HCT116 (cell line): ENCODE measurements around the gene MYRFL. TPM values are rescaled to one million over a fixed set of nuclear protein-coding genes. Genes with fewer than 3 reads are reported as not detected.

Source experiments
- ATAC-seq: fragments of 200-7000 bp; cut with Tn5 transposase; 2 replicates; pipeline ENCODE4 v1.9.1; 2020; ENCODE audit warnings: mild to moderate bottlenecking, moderate library complexity
- BruUV-seq: library from RNA; stranded (reverse); fragments of 400-500 nt; replicated peaks from 2 replicates; lab custom pipeline; 2021; lab: Mats Ljungman, UMichigan
- CTCF ChIA-PET: fragments of 300-600 bp; sonication (Branson Sonifier 250); formaldehyde crosslinking; loops from one replicate; lab custom pipeline; 2021; ENCODE audit warnings: antibody characterized with exemption; lab: Charles Lee
- POLR2A ChIA-PET: fragments of 300-600, 350-600 bp; sonication (Branson Sonifier 250); formaldehyde crosslinking; loops from one replicate; lab custom pipeline; 2021; ENCODE audit warnings: antibody characterized with exemption; lab: Charles Lee
- RAD21 ChIA-PET, 2 experiments: fragments of 300-600 bp; sonication (Branson Sonifier 250); formaldehyde crosslinking; loops; one replicate each; lab custom pipeline; 2023; ENCODE audit warnings: low total read pairs in 2 of 2; ENCODE audit not compliant: uncharacterized antibody in 2 of 2, unreplicated experiment in 2 of 2, low non-redundant PET in 1 of 2; lab: Charles Lee
- DNase-seq: peaks from one replicate; pipeline ENCODE4 v3.0.0-alpha.2; 2010; ENCODE audit warnings: low read depth, low spot score
- H2AFZ ChIP-seq: fragments of 200-600 bp; shearing (Covaris generic), sonication (generic); 2 replicates; pipeline ENCODE4 v1.6.1; 2017; ENCODE audit warnings: low read depth, mixed run types, mixed read lengths, antibody characterized with exemption, low read length; ENCODE audit not compliant: poor library complexity, severe bottlenecking
- H3K27ac ChIP-seq: 2 replicates; pipeline ENCODE4 v1.5.1; 2012; ENCODE audit warnings: low read depth, low read length
- H3K27me3 ChIP-seq: fragments of 200-600 bp; sonication (generic); 2 replicates; pipeline ENCODE4 v1.6.1; 2016; ENCODE audit warnings: mixed run types, low read length, mixed read lengths; ENCODE audit not compliant: insufficient read depth
- H3K36me3 ChIP-seq, 2 experiments: fragments of 200-500 bp in 1 of 2; fragments of 200-600 bp in 1 of 2; sonication (Bioruptor generic) in 1 of 2; sonication (generic) in 1 of 2; 2 replicates each; pipeline versions ENCODE4 v1.5.1 to v1.6.1; 2014 to 2016; ENCODE audit warnings: low read length in 2 of 2, inconsistent platforms in 1 of 2, mixed read lengths in 1 of 2, mixed run types in 1 of 2; ENCODE audit not compliant: insufficient read depth in 2 of 2, control insufficient read depth in 1 of 2
- H3K4me1 ChIP-seq, 2 experiments: fragments of 200-600 bp in 1 of 2; sonication (generic) in 1 of 2; 2 replicates each; pipeline versions ENCODE4 v1.5.1 to v1.6.1; 2012 to 2017; ENCODE audit warnings: low read length in 2 of 2, inconsistent platforms in 1 of 2, mild to moderate bottlenecking in 1 of 2, mixed read lengths in 1 of 2, mixed run types in 1 of 2, moderate library complexity in 1 of 2; ENCODE audit not compliant: insufficient read depth in 2 of 2, control insufficient read depth in 1 of 2
- H3K4me2 ChIP-seq: fragments of 200-600 bp; sonication (generic); 2 replicates; pipeline ENCODE4 v1.6.1; 2017; ENCODE audit warnings: mixed run types, low read length, mixed read lengths
- H3K4me3 ChIP-seq, 2 experiments: fragments of 200-600 bp in 1 of 2; sonication (generic) in 1 of 2; replicated peaks in 1 of 2; 2 replicates each; pipeline ENCODE4 v1.5.1; 2011 to 2016; ENCODE audit warnings: low read length in 2 of 2, control low read depth in 1 of 2, low read depth in 1 of 2, mild to moderate bottlenecking in 1 of 2, mixed read lengths in 1 of 2, mixed run types in 1 of 2
- H3K79me2 ChIP-seq: fragments of 200-600 bp; sonication (generic); 2 replicates; pipeline ENCODE4 v1.6.1; 2017; ENCODE audit warnings: mild to moderate bottlenecking, mixed run types, low read length, moderate library complexity, mixed read lengths; ENCODE audit not compliant: insufficient read depth
- H3K9ac ChIP-seq: fragments of 200-600 bp; sonication (generic); 2 replicates; pipeline ENCODE4 v1.6.1; 2016; ENCODE audit warnings: low read length, mixed read lengths
- H3K9me2 ChIP-seq: fragments of 200-600 bp; sonication (generic), shearing (Covaris generic); 2 replicates; pipeline ENCODE4 v1.6.1; 2017; ENCODE audit warnings: mixed run types, mild to moderate bottlenecking, moderate library complexity; ENCODE audit not compliant: insufficient read depth
- H3K9me3 ChIP-seq, 2 experiments: fragments of 200-500 bp in 1 of 2; fragments of 200-600 bp in 1 of 2; sonication (Bioruptor generic) in 1 of 2; sonication (generic) in 1 of 2; 2 replicates each; pipeline ENCODE4 v1.6.1; 2014 to 2017; ENCODE audit warnings: low read length in 2 of 2, mixed read lengths in 2 of 2, inconsistent platforms in 1 of 2, low read depth in 1 of 2, mild to moderate bottlenecking in 1 of 2, mixed run types in 1 of 2, moderate library complexity in 1 of 2; ENCODE audit not compliant: control insufficient read depth in 1 of 2, insufficient read depth in 1 of 2
- H4K20me1 ChIP-seq: fragments of 200-600 bp; sonication (generic), shearing (Covaris generic); 2 replicates; pipeline ENCODE4 v1.6.1; 2017; ENCODE audit warnings: mixed run types, mild to moderate bottlenecking, moderate library complexity; ENCODE audit not compliant: insufficient read depth
- CBX3 ChIP-seq: IDR thresholded peaks from 2 replicates; pipeline ENCODE4 v1.6.1; 2012; ENCODE audit warnings: low read depth
- CEBPB ChIP-seq: IDR thresholded peaks from 2 replicates; pipeline ENCODE4 v1.6.1; 2012; ENCODE audit warnings: low read depth
- EGR1 ChIP-seq: IDR thresholded peaks from 2 replicates; pipeline ENCODE4 v1.6.1; 2012; ENCODE audit warnings: low read depth
- EZH2 ChIP-seq: fragments of 200-600 bp; sonication (generic); IDR thresholded peaks from 2 replicates; pipeline ENCODE4 v1.6.1; 2017; ENCODE audit warnings: antibody characterized with exemption, mixed run types
- EZH2phosphoT487 ChIP-seq: fragments of 200-600 bp; IDR thresholded peaks from 2 replicates; pipeline ENCODE4 v1.6.1; 2018; ENCODE audit warnings: antibody characterized with exemption, borderline replicate concordance
- FOSL1 ChIP-seq: IDR thresholded peaks from 2 replicates; pipeline ENCODE4 v1.6.1; 2012; ENCODE audit warnings: low read depth
- JUND ChIP-seq: IDR thresholded peaks from 2 replicates; pipeline ENCODE4 v1.6.1; 2012
- POLR2A ChIP-seq: IDR thresholded peaks from 2 replicates; pipeline ENCODE4 v1.7.0; 2011; ENCODE audit warnings: borderline replicate concordance; ENCODE audit not compliant: insufficient read depth, insufficient read length; ENCODE audit errors: extremely low read depth
- POLR2AphosphoS5 ChIP-seq: IDR thresholded peaks from 2 replicates; pipeline ENCODE4 v1.6.1; 2011; ENCODE audit warnings: mild to moderate bottlenecking, low read depth, low read length, moderate library complexity
- RAD21 ChIP-seq: IDR thresholded peaks from 2 replicates; pipeline ENCODE4 v1.6.1; 2012; ENCODE audit warnings: low read depth, mild to moderate bottlenecking
- SP1 ChIP-seq: IDR thresholded peaks from 2 replicates; pipeline ENCODE4 v1.6.1; 2012; ENCODE audit warnings: low read depth
- SRF ChIP-seq: IDR thresholded peaks from 2 replicates; pipeline ENCODE4 v1.6.1; 2012; ENCODE audit warnings: low read depth
- TCF7L2 ChIP-seq: IDR thresholded peaks from 2 replicates; pipeline ENCODE4 v1.7.0; 2011; ENCODE audit warnings: borderline replicate concordance, inconsistent platforms; ENCODE audit not compliant: insufficient read depth, insufficient read length; ENCODE audit errors: extremely low read depth
- ZFX ChIP-seq: fragments of 450-650 bp; IDR thresholded peaks from 2 replicates; pipeline ENCODE4 v1.6.1; 2017
- ZNF274 ChIP-seq: fragments of 200-500 bp; sonication (Bioruptor generic); IDR thresholded peaks from 2 replicates; pipeline ENCODE4 v1.6.1; 2014; ENCODE audit warnings: mild to moderate bottlenecking, low read depth, low read length, inconsistent platforms
- intact Hi-C: fragments of 100-400 bp; cut with micrococcal nuclease; formaldehyde crosslinking; loops from 2 replicates; pipeline ENCODE4 v1.10.0; 2022
- total RNA-seq: library from RNA; stranded (reverse); gene quantifications from one replicate; pipeline ENCODE4 v1.2.1, GENCODE V29; 2021; ENCODE audit not compliant: unreplicated experiment
- TF ChIP-seq, protein P1 (sequence below): IDR thresholded peaks from 2 replicates; pipeline ENCODE4 v1.6.1; 2011; ENCODE audit warnings: mild to moderate bottlenecking, low read length, moderate library complexity; ENCODE audit not compliant: insufficient replicate concordance; ENCODE audit errors: extremely low read depth
- TF ChIP-seq, protein P2 (sequence below): IDR thresholded peaks from 2 replicates; pipeline ENCODE4 v1.6.1; 2012; ENCODE audit warnings: low read depth
- TF ChIP-seq, protein P3 (sequence below): IDR thresholded peaks from 2 replicates; pipeline ENCODE4 v1.6.1; 2012
- TF ChIP-seq, protein P4 (sequence below): IDR thresholded peaks from 2 replicates; pipeline ENCODE4 v1.6.1; 2012

MYRFL gene
- total RNA-seq, 1 experiment from 2014 or later, result 0.30 TPM

DNA sequence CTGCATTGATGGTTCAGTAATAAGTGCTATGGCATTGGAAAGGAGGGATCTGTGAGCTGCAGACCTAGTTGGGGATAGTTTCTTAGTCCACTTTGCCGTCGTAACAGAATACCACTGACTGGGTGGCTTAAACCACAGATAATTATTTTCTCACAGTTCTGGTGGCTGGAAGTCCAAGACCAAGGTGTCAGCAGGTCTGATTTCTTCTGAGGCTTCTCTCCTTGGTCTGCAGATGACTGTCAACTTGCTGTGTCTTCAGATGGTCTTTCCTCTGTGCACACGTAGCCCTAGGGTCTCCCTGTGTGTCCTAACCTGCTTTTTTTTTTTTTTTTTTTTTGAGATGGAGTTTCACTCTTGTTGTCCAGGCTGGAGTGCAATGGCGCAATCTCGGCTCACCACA is 126.1 kb downstream of the MYRFL start (continued):
- TF ChIP-seq CEBPB (no peak), RAD21 (no peak), EZH2 (no peak), SP1 (no peak), JUND (no peak), TCF7L2 (no peak)
- TF ChIP-seq, all 23 proteins: peak for 0

DNA sequence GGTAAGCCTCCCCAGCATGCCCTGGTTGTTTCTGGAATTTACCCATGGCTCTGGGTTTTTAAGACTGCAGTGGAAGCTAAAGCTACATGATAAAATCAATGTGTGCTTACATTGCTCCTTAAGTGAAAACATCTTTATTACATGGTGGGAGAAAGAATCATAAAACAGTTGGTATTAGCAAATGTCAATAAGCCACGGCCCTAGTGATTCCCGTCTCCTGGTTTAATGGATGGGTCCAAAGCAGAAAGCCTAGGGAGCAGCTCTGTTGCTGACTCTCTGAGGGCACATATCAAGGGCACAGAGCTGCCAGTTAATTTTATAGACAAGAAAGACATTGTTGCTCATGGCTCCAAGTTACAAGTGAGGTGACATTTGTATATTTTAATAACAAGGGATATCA is 127.9 kb downstream of the MYRFL start:
- Histone ChIP-seq H3K27me3 (no peaks in the 10 kb centered on the region), H4K20me1 (no peaks in the 10 kb centered on the region), H3K4me1 (no peaks in the 10 kb centered on the region), H2AFZ (no peak overlapping the region), H3K27ac (no peak overlapping the region), H3K4me2 (no peak overlapping the region), H3K9me2 (no peaks in the 10 kb centered on the region), H3K9ac (no peak overlapping the region), H3K36me3 (no peaks in the 10 kb centered on the region), H3K79me2 (no peaks in the 10 kb centered on the region), H3K9me3 (no peaks in the 10 kb centered on the region; a peak in 1 of 4 replicates), H3K4me3 (no peak overlapping the region)
- RAD21 ChIA-PET, result no interaction called here
- DNase-seq, result no peak
- intact Hi-C loops, result no loop called here
- ATAC-seq, result no peak
- no TSS peak for BruUV-seq
- POLR2A ChIA-PET, result no interaction called here
- no peak for TF ChIP-seq ZNF274
- TF ChIP-seq EZH2phosphoT487, result no peak
- TF ChIP-seq, protein P1, sequence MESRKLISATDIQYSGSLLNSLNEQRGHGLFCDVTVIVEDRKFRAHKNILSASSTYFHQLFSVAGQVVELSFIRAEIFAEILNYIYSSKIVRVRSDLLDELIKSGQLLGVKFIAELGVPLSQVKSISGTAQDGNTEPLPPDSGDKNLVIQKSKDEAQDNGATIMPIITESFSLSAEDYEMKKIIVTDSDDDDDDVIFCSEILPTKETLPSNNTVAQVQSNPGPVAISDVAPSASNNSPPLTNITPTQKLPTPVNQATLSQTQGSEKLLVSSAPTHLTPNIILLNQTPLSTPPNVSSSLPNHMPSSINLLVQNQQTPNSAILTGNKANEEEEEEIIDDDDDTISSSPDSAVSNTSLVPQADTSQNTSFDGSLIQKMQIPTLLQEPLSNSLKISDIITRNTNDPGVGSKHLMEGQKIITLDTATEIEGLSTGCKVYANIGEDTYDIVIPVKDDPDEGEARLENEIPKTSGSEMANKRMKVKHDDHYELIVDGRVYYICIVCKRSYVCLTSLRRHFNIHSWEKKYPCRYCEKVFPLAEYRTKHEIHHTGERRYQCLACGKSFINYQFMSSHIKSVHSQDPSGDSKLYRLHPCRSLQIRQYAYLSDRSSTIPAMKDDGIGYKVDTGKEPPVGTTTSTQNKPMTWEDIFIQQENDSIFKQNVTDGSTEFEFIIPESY, result no peak
- TF ChIP-seq TCF7L2, result no peak
- TF ChIP-seq ZFX, result no peak
- TF ChIP-seq CBX3, result no peak
- TF ChIP-seq, protein P2, sequence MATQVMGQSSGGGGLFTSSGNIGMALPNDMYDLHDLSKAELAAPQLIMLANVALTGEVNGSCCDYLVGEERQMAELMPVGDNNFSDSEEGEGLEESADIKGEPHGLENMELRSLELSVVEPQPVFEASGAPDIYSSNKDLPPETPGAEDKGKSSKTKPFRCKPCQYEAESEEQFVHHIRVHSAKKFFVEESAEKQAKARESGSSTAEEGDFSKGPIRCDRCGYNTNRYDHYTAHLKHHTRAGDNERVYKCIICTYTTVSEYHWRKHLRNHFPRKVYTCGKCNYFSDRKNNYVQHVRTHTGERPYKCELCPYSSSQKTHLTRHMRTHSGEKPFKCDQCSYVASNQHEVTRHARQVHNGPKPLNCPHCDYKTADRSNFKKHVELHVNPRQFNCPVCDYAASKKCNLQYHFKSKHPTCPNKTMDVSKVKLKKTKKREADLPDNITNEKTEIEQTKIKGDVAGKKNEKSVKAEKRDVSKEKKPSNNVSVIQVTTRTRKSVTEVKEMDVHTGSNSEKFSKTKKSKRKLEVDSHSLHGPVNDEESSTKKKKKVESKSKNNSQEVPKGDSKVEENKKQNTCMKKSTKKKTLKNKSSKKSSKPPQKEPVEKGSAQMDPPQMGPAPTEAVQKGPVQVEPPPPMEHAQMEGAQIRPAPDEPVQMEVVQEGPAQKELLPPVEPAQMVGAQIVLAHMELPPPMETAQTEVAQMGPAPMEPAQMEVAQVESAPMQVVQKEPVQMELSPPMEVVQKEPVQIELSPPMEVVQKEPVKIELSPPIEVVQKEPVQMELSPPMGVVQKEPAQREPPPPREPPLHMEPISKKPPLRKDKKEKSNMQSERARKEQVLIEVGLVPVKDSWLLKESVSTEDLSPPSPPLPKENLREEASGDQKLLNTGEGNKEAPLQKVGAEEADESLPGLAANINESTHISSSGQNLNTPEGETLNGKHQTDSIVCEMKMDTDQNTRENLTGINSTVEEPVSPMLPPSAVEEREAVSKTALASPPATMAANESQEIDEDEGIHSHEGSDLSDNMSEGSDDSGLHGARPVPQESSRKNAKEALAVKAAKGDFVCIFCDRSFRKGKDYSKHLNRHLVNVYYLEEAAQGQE, result no peak
- TF ChIP-seq, protein P3, sequence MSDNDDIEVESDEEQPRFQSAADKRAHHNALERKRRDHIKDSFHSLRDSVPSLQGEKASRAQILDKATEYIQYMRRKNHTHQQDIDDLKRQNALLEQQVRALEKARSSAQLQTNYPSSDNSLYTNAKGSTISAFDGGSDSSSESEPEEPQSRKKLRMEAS, result no peak
- no peak for TF ChIP-seq EZH2
- TF ChIP-seq SRF, result no peak
- TF ChIP-seq RAD21, result no peak
- TF ChIP-seq, protein P4, sequence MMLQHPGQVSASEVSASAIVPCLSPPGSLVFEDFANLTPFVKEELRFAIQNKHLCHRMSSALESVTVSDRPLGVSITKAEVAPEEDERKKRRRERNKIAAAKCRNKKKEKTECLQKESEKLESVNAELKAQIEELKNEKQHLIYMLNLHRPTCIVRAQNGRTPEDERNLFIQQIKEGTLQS, result no peak
- no peak for TF ChIP-seq POLR2AphosphoS5
- TF ChIP-seq FOSL1, result no peak
- TF ChIP-seq POLR2A, result no peak
- TF ChIP-seq EGR1, result no peak
- CTCF ChIA-PET, result no interaction called here
